Measurements from ENCODE around the gene DXO.

DNA sequence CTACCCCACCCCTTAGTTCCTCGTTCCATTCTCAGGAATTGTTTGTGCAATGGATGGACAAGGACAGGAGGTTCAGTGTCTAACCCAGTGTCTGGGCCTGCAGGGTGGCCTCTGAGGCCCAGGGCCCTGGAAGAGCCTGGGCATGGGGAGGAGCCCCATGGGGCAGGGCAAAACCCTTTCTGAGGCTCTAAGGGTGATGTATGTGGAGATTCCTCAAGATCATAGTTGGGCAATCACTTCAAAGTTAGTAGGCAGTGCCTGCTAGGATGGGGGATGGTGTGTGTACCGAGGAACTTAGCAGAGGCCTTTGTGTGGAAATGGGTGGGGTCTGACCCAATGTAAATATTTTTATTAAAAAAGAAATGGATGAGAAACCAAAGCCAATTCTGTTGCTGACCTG lies 51.1 kb downstream of the DXO start:
- TF ChIP-seq CTCF (IDR thresholded peaks at IDR 0.05) (no peak), POLR2A (IDR thresholded peaks at IDR 0.05) (no peak)
